ENCODE measurements around the gene CNTNAP2.
"Not testable (repeated sequence)": the region's sequence is repeated elsewhere in the genome, so short reads cannot be mapped to it uniquely, and the experiment has no call there.

CNTNAP2 gene

DNA sequence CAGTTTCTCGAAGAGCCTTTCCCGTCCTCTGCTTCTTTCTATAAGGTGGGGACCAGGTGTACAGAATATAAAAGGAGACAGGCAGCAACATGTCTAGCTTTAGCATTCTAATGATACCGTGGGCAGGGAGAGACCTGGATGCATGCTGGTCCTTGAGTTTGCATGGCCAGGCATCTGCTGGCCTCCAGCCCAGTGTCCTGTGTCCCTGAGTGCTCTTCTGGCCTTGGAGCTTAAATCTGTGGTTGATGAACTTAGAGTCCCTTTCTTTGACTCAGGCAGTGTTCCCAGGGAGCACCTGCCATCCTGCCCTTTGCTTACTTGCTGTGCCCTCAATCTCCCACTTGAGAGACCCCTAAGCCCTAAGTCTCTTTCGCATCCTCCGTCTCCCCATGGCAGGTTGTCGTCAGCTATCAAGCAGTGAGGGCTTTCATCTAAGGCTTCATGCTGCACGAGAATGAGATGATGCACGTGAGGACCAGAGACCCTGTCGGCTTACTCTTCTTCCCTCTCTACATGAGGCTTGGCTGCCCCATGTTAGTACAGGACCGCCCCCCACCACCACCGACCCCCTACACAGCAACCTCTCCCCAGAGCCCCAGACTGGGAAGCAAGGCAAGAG is 2160.6 kb downstream of the CNTNAP2 start:
- DNase-seq (ENCODE audit: low read depth): no peak
- H3K4me3 ChIP-seq (ENCODE audit: low read depth, low read length): no peak overlapping the region

DNA sequence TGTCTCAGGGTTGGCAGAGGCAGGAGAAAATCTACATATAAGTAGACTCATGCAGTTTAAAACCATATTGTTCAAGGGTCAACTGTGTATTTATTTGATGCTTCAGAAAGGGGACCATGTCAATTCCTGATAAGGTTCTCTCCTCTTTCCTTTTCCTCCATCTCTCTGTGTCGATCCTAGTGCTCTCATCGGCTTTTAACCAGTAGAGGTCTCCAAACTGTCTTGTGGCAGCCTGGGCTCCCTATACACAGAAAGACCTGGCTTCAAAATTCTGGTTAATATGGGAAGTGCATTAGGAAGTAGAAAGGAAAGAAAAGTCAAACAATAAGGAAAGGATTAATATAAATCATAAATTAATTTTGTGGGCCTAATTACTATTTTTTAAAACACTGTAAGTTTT is 2169.5 kb downstream of the CNTNAP2 start:
- DNase-seq (ENCODE audit: low read depth): no peak
- H3K4me3 ChIP-seq (ENCODE audit: low read depth, low read length): no peak overlapping the region

DNA sequence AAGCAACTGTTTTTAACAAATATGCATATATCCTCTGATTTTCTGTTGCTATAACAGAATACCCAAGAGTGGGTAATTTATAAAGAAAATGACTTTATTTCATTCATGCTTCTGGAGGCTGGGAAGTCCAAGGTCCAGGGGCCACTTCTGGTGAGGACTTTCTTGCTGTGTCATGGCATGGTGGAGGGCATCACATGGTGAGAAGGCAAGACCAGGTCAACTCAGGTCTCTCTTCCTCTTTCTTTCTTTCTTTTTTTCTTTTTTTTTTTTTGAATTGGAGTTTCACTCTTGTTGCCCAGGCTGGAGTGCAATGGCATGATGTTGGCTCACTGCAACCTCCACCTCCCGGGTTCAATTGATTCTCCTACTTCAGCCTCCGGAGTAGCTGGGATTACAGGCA is 2170.9 kb downstream of the CNTNAP2 start:
- DNase-seq (ENCODE audit: low read depth): no peak
- no peak overlapping the region for H3K4me3 ChIP-seq (ENCODE audit: low read depth, low read length)

DNA sequence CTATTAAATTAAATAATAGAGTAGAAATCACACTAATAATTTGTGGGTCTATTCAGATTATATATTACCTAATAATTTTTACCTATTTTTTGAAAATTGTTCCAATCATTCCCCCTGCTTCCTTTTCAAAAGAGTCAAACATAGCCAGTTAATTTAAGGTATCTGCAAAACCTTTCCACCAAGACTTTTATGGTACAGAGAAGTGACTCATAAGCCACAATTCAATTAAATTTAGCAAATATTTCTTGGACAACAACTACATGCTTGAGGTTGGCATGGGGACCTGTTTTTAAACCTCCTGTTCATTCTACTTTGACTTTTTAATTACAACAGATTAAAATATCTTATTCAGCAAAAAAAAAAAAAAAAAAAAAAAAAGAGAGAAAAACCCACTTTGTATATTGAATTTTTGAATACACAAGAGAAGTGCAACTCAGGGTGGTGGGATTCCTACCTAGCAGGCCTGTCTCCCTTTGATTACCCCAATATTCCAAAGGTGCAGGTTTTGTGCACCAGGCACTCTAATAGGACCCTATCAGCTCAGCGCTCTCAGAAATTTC is 2172.1 kb downstream of the CNTNAP2 start:
- H3K4me3 ChIP-seq (ENCODE audit: low read depth, low read length): no peak overlapping the region
- no peak for DNase-seq (ENCODE audit: low read depth)

DNA sequence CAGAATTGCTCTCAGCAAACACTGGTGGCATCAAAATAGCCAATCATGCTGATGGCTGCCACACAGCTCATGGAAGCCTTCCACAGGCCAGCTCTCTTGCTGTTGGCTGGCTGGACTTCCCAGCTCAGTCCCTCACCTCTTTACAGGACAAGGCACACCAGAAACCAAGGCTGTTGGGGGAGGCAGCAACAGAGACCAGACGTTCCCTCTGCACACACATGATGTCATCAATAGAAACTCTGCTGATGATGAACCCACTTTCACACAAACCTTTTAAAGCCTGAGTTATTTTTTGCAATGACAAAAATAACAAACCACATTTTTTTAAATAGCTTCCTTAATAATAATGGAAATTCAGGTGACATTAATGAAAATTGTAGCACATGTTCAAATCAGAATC is 2173.0 kb downstream of the CNTNAP2 start:
- H3K4me3 ChIP-seq (ENCODE audit: low read depth, low read length): no peak overlapping the region
- DNase-seq (ENCODE audit: low read depth): no peak

DNA sequence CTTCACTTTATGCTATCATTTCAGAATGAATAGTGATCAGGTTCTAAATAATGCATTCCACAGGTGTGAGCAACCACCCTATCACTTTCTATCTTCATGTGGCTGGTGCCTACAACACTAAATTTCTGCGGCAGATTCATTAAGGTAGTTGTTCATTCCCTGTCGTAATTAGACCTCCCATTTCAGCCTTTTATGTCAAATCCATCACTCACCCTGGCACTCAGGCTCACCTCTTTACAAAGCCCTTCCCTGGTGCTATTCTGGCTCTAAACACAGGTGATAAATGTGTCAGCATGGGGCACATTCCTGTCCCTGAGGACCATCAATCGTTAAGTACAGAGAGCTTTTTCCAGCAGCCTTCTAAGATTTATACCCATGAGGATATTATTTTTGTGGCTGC is 2173.9 kb downstream of the CNTNAP2 start:
- no peak overlapping the region for H3K4me3 ChIP-seq (ENCODE audit: low read depth, low read length)
- DNase-seq (ENCODE audit: low read depth): no peak

DNA sequence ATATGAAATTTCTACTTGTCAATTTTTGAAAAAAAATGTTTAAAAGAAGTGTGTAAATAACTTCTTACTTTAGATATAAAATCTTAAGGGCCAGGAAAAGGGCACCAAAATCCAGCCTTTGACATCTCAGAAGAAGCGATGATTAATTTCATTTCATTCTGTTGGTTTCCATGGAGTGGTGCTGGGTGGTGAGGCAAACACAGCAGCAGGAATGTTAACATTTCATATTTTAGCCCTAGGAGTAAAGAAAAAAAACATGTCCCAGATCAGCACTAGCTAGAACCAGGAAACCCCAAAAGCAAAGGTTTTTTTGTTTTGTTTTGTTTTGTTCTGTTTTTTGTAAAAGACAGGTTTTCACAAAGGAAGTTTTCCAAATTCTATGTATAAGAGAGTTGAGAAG is 2175.2 kb downstream of the CNTNAP2 start:
- no peak overlapping the region for H3K4me3 ChIP-seq (ENCODE audit: low read depth, low read length)
- DNase-seq (ENCODE audit: low read depth): no peak

DNA sequence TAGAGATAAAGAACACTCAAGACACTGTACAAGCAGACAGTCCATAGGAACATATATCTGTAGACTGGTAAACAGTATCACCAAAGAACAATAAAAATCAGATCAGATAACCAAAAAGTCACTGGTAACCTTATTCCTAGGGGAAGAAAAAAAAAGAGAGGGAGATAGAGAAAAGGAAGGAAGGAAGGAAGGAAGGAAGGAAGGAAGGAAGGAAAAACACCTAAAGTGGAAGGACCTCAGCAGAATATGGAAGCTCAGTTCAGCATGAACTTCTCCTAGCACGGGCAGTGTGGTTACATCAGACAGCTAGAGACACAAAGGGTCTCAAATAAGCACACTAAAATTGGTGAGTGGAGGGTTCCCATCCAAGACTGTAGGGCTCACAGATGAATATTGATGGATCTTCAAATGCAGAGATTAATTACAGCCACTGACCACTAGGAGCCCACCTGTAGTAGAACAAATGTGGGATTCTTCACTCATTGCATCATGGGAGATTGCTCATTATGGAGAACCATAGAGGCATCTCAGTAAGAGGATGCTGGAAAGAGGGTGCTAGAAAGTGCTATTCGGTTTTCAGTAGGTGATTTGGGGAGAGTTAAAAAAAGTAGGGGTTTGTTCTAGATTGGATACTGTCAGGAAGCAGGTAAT is 2180.5 kb downstream of the CNTNAP2 start:
- H3K4me3 ChIP-seq (ENCODE audit: low read depth, low read length): no peak overlapping the region

DNA sequence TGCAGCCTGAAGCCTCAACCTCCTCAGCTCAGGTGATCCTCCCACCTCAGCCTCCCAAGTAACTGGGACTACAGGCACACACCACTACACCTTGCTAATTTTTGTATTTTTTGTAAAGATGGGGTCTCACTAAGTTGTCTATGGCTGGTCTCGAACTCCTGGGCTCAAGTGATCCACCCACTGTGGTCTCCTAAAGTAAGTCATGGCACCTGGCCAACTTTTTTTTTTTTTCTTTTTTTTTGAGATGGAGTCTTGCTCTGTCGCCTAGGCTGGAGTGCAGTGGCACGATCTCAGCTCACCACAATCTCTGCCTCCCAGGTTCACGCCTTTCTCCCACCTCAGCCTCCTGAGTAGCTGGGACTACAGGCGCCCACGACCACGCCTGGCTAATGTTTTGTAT is 2182.2 kb downstream of the CNTNAP2 start:
- not testable (repeated sequence) for DNase-seq (ENCODE audit: low read depth); H3K4me3 ChIP-seq (ENCODE audit: low read depth, low read length)

More for the DNA sequence above, 2180.5 kb downstream of the CNTNAP2 start:
- no peak for DNase-seq (ENCODE audit: low read depth)

DNA sequence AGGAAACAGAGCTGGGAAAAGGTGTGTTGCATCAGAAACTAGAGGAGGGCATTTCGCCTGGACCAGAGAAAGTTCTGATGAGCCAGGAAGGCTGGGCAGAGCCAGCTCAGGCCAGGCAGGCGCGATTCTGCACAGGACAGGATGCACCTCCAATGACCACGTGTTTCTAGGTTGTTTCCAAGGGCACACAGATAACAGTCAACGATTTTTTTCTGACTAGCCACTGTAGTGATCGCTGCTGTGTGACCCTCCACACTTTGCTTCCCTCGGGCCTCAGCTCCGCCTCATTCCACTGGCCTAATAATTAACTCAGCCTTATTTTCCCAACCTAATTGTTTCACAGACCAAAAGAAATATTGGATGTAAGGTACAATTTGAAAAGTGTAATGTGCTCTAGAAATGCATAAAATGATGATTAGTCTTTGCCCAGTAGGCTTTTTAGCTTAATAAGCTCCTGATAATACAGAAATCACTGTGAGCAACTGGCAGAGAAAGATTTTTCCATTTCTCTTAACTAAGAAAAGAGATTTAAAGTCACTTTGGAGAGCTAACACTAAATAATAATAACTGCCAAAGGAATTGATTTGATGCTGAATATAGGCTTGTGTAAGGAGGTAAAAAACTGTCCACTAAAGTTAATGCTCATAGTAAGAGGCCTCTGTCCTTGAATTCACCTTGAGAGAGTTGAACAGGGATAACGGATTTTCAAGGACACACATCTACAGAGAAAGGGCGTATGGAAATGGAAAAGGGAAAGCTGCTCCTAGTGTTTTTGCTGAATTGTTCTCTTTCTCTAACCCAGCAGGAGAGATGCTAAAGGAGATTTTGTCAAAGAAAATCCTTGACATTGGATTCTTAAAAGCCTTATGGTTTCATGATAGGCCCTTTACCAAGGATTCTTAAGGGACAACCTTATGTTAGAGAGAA is 2183.0 kb downstream of the CNTNAP2 start:
- no peak for DNase-seq (ENCODE audit: low read depth)
- no peak overlapping the region for H3K4me3 ChIP-seq (ENCODE audit: low read depth, low read length)

DNA sequence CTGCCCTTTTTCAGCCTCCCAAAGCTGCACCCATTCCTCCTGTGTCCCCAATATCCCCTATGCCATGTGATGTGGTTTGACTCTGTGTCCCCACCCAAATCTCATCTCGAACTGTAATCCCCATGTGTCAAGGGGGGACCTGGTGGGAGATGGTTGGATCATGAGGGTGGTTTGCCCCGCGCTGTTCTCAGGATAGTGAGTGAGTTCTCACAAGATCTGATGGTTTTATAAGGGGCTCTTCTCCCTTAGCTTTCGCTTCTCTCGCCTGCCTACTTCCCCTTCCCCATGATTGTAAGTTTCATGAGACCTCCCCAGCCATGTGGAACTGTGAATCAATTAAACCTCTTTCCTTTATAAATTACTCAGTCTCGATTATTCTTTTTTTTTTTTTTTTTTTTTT is 2185.8 kb downstream of the CNTNAP2 start:
- H3K4me3 ChIP-seq (ENCODE audit: low read depth, low read length); DNase-seq (ENCODE audit: low read depth): not testable (repeated sequence)

DNA sequence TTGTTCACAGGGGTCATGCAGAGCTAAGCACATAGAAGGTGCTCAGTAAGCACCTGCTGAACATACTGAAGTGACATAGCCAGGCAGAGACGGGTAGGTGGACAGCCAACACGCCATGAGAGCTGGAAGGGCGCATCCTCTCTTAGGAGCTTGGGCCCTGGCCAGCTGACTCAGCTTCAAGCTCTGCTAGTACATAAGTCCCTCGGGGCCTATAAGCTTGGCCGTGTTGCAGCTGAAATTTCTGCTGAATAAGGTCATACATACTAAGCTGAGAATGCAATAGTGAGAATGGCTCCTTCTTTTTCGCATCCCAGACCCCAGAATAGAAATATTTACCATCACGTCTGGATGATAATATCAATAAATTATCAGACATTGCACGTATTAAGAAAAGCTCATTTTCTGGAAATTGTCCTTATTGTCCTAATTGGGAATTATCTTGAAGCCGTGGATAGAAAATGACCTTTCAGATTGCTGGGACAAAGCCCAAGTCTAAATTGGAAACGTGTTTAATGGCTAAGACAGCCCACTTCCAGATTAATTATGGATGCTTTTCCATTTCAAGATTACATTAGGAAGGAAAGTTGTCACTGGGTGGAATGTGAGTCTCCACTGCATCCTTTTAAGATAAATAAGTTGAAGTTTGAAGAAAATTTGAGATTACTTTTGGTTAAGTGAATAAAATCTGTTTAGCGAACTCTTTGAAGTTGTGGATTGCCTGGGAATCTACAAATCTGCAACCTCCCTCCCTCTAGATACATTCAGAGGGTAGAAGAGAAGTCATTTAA is 2186.9 kb downstream of the CNTNAP2 start:
- DNase-seq (ENCODE audit: low read depth): peak; percentile 83
- H3K4me3 ChIP-seq (ENCODE audit: low read depth, low read length): no peak overlapping the region

DNA sequence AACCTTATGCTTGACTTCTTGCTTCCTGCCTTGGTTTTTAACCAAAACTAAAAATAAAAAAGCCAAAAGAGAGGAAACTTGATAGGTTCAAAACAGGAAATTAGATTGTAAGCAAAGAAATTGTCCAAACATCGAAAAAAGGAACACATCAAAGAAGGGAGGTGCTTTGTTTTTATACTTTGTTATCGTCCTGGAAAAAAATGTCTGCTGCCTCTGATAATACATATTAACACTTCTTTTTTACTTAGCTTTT is 2187.4 kb downstream of the CNTNAP2 start:
- no peak for DNase-seq (ENCODE audit: low read depth)
- H3K4me3 ChIP-seq (ENCODE audit: low read depth, low read length): no peak overlapping the region

DNA sequence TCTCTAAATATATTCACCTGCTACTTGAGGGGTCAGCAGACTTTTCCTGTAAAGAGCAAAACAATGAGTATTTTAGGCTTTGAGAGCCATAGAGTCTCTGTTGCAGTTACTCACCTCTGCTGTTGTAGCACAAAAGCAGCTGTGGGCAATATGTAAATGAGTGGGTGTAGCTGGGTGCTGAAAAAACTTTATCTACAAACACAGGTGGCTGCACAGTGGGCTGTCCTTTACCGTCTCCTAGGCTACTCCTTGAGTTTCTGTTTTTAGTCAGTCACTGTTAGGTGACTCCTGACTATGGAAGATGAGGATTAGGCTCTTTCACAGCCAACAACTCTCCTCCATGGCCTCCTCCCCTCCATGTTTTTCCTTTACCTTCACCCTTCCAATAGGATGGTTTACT is 2187.9 kb downstream of the CNTNAP2 start:
- no peak for DNase-seq (ENCODE audit: low read depth)
- no peak overlapping the region for H3K4me3 ChIP-seq (ENCODE audit: low read depth, low read length)

DNA sequence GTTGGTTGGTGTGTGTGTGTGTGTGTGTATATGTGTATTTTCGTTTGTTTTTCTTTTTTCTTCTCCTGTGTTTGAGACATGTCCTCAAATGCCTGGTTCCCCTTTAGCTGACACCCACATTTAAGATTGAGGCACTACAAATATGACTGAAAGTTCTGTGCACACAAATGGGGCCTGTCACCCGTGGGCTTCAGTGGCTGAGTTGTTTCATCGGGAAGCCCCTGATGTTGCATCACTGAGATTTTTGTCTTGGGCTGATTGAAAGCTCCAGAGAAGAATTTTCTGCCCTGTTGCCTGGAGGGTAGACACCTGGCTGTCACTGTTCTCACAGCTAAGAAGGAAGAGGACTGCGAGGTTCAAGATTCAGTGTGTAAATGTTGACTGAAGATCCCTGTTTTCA is 2190.2 kb downstream of the CNTNAP2 start:
- no peak overlapping the region for H3K4me3 ChIP-seq (ENCODE audit: low read depth, low read length)
- DNase-seq (ENCODE audit: low read depth): no peak

DNA sequence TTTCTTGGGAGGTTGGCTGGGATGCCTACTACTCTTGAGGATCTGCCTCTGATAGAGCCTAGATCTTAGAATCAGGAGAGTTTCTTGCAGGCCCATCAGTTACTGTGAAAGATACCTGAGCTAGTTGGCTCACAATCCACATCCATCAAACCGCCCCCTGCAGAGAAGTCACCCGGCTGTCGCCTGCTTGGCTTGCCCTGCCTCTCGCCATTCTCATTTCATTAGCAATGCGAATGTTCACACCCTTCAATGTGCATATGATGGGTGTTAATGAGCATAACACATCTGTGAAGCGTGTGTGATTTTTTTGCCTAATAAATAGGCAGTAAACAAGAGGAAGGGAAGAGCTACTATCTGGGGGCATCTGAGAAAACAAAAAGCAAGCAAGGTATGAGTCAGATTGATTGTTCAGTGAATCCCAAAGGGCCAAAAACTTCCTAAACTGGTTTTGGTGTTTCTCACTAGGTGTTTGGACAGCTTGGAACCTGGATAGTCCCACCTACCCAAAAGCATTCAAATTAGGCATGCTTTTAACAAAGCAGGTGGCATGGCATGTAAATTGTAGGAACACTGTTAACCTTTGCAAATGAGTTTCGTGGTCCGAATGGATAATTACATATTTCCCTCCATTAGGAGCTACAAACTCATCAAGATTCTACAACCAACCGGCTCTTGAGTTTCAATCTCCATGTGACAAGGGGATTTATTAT is 2201.7 kb downstream of the CNTNAP2 start:
- H3K4me3 ChIP-seq (ENCODE audit: low read depth, low read length): no peak overlapping the region
- DNase-seq (ENCODE audit: low read depth): no peak

DNA sequence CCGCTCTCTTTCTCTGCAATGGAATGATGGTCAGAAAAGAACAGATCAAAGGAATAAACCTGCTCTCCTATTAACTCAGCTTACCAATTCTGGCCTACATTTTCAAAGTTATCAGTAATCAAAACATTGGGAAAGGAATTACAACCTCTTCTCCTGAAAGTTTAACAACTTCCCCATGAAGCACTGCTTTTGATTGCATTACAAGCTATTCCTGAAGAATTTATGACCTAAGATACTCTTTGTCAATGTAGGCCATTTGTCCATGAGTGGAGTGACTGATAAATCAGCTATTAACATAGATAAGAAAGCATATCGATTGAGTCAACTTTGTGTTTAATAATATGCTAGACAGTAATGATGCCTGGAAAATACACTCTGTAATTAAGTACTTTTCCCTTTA is 2202.2 kb downstream of the CNTNAP2 start:
- H3K4me3 ChIP-seq (ENCODE audit: low read depth, low read length): no peak overlapping the region
- DNase-seq (ENCODE audit: low read depth): no peak

DNA sequence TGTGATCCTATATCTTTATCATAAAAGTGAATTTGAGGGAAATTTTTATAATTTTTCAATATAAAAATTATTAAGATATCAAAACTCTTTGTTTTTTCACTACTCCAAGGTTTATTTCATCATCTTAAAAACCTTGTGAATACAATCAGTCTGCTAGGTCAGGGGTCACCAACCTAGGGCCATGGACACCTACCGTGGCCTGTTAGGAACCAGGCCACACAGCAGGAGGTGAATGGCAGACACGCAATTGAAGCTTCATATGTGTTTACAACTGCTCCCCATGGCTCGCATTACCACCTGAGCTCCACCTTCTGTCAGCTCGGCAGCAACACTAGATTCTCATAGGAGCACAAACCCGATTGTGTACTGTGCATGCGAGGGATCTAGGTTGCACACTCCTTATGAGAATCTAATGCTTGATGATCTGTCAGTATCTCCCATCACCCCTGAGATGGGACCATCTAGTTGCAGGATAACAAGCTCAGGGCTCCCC is 2202.8 kb downstream of the CNTNAP2 start:
- DNase-seq (ENCODE audit: low read depth): no peak
- H3K4me3 ChIP-seq (ENCODE audit: low read depth, low read length): no peak overlapping the region

DNA sequence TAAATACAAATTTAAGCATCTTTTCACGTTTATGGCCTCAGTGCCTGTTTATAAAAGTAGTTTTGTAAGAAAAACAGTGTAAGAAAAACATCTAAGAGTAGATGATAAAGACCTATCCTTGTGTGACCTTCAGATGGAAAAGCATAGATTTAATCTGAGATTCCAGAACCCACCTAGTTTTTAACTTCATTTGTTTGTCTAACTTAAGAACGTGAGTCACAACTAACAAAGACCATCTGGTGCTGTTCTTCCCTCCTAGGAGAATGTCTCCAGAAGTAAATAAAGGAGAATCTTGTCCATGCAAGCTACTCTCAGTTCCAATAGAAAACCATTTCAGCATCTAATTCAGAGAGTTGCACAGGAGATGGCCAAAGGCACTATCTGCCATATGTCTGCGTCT is 2208.6 kb downstream of the CNTNAP2 start:
- no peak overlapping the region for H3K4me3 ChIP-seq (ENCODE audit: low read depth, low read length)
- no peak for DNase-seq (ENCODE audit: low read depth)

All from skeletal muscle cell (primary cell).